ENCODE measurements around the gene REV1. TPM values are rescaled to one million over a fixed set of nuclear protein-coding genes. Genes with fewer than 3 reads are reported as not detected.
A peak's percentile ranks its signal among the peaks of the same experiment; 100 is the strongest.

Gene REV1
- total RNA-seq, 2 donors from 2014 or later = 33.1 to 40.1 TPM

DNA sequence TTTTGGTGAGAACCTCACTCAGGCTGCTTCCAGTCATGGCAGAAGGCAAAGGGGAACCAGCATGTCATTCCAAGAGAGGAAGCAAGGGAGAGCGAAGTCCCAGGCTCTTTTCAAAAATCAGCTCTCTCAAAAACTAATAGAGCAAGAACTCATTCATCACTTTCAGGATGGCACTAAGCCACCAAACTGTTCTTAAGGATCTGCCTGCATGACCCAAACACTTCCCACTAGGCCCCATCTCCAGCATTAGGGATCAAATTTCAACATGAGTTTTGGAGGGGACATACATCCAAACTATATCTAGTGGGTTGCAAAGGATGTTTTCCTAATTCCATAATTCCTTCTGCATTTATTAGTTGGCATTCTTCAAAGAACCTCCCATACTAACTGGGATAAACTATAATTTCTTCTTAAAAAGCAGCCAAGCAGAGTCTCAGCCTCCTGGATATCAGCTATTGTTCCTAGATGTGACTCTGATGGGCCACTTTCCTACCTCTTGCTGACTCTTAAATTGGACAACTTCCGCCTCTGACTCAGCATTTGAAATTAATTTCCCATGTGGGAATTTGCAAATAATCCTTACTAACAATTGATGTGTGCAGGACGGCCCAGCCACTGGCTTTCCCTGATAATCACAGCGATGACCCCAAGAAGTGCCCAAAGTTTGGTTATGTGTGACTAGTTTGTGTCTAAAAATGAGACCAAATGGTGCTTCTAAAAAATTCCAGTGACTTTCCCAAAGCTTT is 5.5 kb upstream of the REV1 start:
- Mint-ChIP-seq H3K4me1 (peaks cover 7% of the 10 kb centered on the region), H3K27ac (no peak overlapping the region), H3K9me3 (no peaks in the 10 kb centered on the region), H3K4me3 (no peak overlapping the region), H3K27me3 (peaks cover 26% of the 10 kb centered on the region), H3K36me3 (ENCODE audit: low read depth) (peaks cover 3% of the 10 kb centered on the region)
- ATAC-seq (replicated peaks) = no peak

DNA sequence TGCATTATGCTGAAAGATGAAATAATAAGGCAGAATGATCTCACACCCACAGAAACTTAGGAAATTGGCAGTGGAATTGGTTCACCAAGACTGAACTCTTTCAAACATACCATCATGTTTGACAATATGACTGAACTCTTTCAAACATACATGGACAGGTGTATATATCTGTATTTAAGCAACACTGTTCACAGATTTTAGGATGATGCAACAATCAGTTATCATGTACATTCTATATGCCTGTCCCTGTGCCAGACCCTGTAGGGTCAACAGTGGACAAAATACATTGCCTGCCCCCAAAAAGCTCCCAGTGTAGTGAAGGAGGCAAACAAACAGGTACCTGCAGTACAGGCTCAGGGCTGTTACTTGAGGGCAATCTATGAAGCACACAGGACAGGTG is 2.9 kb upstream of the REV1 start:
- no peak for ATAC-seq (replicated peaks)
- H3K27ac Mint-ChIP-seq = no peak overlapping the region
- peaks cover 15% of the 10 kb centered on the region for H3K36me3 Mint-ChIP-seq (ENCODE audit: low read depth)

DNA sequence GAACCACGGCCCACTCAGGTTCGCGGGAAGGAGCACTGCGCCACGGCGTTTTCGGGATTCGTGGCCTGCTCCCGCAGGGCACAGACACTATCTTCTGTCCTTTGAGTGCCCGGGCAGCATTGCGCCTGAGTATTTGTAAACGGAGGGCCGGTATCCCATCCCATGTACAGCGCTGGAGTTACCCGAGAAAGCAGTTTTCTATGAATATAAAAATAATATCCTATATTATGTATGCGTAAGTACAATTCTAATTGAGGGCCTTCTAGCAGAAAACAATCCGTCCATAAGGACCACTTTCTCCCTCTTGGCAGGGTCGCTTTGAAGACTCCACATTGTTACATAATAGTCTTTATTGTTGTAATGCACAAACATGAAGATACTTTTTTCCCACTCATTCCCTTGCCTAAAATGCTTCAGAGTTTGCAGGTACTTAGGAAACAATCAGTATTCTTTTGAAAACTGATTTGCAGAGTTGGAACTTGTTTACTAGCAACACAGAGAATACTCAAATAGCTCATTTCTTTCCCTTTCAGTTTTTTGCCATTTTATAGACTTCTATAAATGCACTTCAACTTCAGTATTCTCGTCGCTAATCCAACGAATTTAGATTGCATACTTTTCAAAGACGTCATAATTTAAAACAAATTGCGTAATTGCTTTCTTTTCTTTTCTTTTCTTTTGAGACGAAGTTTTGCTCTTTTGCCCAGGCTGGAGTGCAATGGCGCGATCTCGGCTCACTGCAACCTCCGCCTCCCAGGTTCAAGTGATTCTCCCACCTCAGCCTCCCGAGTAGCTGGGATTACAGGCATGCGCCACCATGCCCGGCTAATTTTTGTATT is 1.0 kb upstream of the REV1 start:
- peak overlapping the region; percentile 91 for H3K4me3 Mint-ChIP-seq
- H3K9me3 Mint-ChIP-seq = no peaks in the 10 kb centered on the region
- H3K27me3 Mint-ChIP-seq = no peaks in the 10 kb centered on the region
- ATAC-seq (replicated peaks) = no peak
- H3K36me3 Mint-ChIP-seq (ENCODE audit: low read depth) = peaks cover 21% of the 10 kb centered on the region
- H3K4me1 Mint-ChIP-seq = peaks cover 26% of the 10 kb centered on the region
- peak overlapping the region; percentile 95 for H3K27ac Mint-ChIP-seq

More for the DNA sequence above, 2.9 kb upstream of the REV1 start:
- Mint-ChIP-seq H3K27me3 (peaks cover 4% of the 10 kb centered on the region), H3K9me3 (no peaks in the 10 kb centered on the region), H3K4me3 (no peak overlapping the region), H3K4me1 (peaks cover 18% of the 10 kb centered on the region)

DNA sequence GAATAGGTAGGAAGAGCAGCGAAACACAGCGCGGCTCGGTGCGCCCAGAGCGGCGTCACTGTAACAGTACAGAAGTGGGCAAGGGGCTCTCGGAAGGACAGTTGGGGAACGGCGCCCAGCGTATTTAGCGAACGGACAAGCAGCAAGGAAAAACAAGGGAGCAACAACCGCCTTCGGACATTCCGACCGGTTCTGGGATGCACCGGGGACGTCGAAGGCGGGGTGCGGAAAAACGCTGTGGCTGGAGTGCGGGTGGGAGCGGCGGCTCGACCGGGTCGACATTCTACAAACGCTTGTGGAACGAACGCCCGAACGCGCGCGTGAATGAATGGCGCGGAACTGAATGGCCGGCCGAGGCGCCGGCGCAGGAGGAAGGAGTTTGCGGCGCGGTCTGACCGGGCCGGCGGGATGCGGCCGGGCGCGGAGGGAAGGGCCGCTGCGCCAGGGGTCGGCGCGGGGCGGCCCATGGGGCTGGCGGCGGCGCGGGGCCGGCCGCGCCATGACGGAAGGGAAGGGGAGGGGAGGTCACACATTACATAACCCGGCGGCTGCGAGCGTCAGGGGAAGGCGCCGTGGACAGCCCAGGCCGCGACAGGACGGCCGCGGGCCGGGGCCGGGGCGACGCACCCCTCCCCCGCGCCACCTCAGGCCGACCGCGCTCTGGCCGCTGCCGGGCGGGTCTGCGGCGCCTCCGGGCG is 605 bp downstream of the REV1 start:
- peaks cover 26% of the 10 kb centered on the region for H3K4me1 Mint-ChIP-seq
- H3K4me3 Mint-ChIP-seq = peak overlapping the region; percentile 98
- no peaks in the 10 kb centered on the region for H3K9me3 Mint-ChIP-seq
- peak overlapping the region; percentile 93 for H3K27ac Mint-ChIP-seq
- H3K27me3 Mint-ChIP-seq = no peaks in the 10 kb centered on the region
- peak; percentile 42 for ATAC-seq (replicated peaks)
- peaks cover 21% of the 10 kb centered on the region for H3K36me3 Mint-ChIP-seq (ENCODE audit: low read depth)

DNA sequence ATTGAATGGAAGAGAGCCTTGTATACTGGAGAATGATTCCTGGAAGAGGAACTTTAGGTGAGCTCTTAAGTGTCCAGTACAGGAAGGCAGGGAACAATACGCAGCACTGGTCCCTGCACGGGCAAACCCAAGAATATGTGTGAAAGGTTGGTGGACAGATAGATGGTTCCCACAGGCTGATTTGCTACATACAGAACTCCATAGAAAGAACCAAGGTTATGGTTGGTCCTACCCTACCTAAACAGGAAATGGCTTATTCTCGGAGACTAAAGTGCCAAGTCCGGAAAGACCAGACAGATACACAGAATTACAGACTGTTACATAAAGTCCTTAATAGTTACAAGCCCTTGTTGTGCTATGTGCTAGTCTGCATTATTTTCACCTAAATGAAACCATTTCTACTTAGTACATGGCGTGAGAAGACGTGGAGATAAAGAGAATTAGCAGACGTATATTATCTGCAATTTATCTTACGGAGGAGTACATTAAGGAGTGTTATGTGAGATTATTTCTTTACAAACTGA is 1.2 kb downstream of the REV1 start:
- H3K9me3 Mint-ChIP-seq = no peaks in the 10 kb centered on the region
- no peak for ATAC-seq (replicated peaks)
- peak overlapping the region; percentile 93 for H3K27ac Mint-ChIP-seq
- no peaks in the 10 kb centered on the region for H3K27me3 Mint-ChIP-seq
- H3K4me1 Mint-ChIP-seq = peaks cover 31% of the 10 kb centered on the region
- peak overlapping the region; percentile 98 for H3K4me3 Mint-ChIP-seq
- peaks cover 21% of the 10 kb centered on the region for H3K36me3 Mint-ChIP-seq (ENCODE audit: low read depth)

DNA sequence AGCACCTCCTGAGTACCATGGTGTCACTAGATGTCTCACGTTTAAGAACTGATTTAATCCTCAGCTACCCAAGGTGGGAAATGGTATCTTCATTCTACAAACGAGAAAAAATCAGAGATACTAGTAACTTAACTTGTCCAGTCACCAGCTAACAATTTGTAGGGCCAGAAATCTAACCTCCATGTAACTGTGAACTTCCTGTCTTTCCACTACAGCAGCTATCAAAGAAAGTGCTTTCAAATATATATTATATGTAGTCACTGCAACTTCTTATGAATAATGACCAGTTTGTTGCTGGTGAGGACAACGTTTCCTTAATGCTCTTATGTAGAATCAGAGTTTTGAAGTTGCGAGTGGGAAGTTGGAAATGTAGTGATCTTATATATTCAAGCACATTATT is 1.9 kb downstream of the REV1 start:
- H3K36me3 Mint-ChIP-seq (ENCODE audit: low read depth) = peaks cover 21% of the 10 kb centered on the region
- peak overlapping the region; percentile 93 for H3K27ac Mint-ChIP-seq
- H3K27me3 Mint-ChIP-seq = no peaks in the 10 kb centered on the region
- no peak for ATAC-seq (replicated peaks)
- H3K9me3 Mint-ChIP-seq = no peaks in the 10 kb centered on the region
- H3K4me3 Mint-ChIP-seq = peak overlapping the region; percentile 98
- H3K4me1 Mint-ChIP-seq = peaks cover 31% of the 10 kb centered on the region

DNA sequence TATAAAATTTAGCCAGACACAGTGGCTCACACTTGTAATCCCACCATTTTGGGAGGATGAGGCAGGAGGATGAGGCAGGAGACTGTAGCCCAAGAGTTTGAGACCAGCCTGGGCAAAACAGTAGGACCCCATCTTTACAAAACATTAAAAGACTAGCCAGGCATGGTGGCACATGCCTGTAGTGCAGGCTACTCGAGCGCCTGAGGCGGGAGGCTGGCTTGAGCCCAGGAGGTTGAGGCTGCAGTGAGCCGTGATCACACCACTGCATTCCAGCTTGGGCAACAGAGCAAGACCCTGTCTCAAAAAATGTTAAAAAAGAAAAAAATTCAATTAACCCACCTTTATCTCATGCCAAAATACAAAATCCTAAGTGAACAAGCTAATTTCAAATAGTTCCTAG is 4.0 kb downstream of the REV1 start:
- no peaks in the 10 kb centered on the region for H3K27me3 Mint-ChIP-seq
- peaks cover 44% of the 10 kb centered on the region for H3K4me1 Mint-ChIP-seq
- H3K27ac Mint-ChIP-seq = no peak overlapping the region
- no peak overlapping the region for H3K4me3 Mint-ChIP-seq
- H3K9me3 Mint-ChIP-seq = no peaks in the 10 kb centered on the region
- peaks cover 35% of the 10 kb centered on the region for H3K36me3 Mint-ChIP-seq (ENCODE audit: low read depth)
- ATAC-seq (replicated peaks) = no peak

DNA sequence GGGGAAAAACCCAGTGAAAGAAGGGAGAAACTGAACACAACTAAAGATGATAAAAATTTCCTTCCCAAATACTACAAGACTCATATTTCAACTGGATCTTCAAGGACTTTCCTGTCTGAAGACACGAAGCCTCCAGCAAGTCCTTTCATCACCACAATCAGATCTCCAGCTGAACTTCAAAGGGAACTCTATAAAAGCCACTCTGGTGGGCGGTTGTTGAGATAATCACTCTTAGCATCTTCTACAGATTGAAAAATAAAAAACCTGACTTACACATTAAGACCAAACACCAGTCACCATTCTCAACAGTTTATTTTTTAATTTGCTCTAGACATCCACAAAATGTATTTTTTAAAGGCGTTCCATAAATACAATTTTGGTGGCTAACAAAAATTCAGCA is 4.4 kb downstream of the REV1 start:
- no peaks in the 10 kb centered on the region for H3K9me3 Mint-ChIP-seq
- H3K27ac Mint-ChIP-seq = no peak overlapping the region
- ATAC-seq (replicated peaks) = no peak
- H3K27me3 Mint-ChIP-seq = no peaks in the 10 kb centered on the region
- H3K4me3 Mint-ChIP-seq = no peak overlapping the region
- H3K4me1 Mint-ChIP-seq = peaks cover 43% of the 10 kb centered on the region
- peaks cover 34% of the 10 kb centered on the region for H3K36me3 Mint-ChIP-seq (ENCODE audit: low read depth)

DNA sequence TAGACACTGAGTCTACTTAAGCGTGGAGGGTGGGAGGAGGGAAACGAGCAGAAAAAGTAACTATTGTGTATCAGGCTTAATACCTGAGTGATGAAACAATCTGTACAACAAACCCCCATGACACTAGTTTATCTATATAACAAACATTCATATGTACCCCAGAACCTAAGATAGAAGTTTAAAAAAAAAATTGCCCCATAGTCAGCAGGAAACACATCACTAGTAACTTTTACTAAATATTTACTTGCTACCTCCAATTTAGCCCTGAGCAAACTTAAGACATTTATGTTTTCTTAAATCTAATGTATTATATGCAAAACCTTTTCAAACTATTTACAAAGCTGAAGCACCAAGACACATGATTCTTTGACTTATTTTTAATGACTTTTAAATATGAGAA is 5.6 kb downstream of the REV1 start:
- Mint-ChIP-seq H3K4me3 (no peak overlapping the region), H3K27ac (no peak overlapping the region), H3K4me1 (peaks cover 45% of the 10 kb centered on the region), H3K27me3 (no peaks in the 10 kb centered on the region), H3K9me3 (no peaks in the 10 kb centered on the region), H3K36me3 (ENCODE audit: low read depth) (peaks cover 29% of the 10 kb centered on the region)
- ATAC-seq (replicated peaks) = no peak

DNA sequence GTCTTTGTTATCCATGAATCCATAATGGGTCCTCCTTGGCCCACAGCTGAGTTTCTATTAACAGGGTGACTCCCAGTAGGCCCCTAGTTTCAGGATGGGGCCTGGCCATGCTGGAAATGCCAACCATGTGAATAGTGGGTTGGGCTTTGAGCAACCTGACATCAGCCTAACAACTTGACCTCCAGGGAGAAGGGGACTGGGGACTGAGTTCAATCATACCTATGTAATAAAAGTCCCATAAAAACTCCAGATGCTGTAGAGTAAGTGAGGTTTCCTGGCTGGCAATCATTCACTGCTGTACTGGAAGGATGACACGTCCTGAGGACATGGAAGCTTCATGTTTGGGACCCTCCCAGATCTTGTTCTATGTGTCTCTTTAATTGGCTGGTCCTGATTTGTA is 7.9 kb downstream of the REV1 start:
- H3K36me3 Mint-ChIP-seq (ENCODE audit: low read depth) = peaks cover 25% of the 10 kb centered on the region
- H3K4me3 Mint-ChIP-seq = no peak overlapping the region
- ATAC-seq (replicated peaks) = peak; percentile 26
- H3K27me3 Mint-ChIP-seq = no peaks in the 10 kb centered on the region
- H3K27ac Mint-ChIP-seq = no peak overlapping the region
- no peaks in the 10 kb centered on the region for H3K9me3 Mint-ChIP-seq
- peaks cover 39% of the 10 kb centered on the region for H3K4me1 Mint-ChIP-seq

DNA sequence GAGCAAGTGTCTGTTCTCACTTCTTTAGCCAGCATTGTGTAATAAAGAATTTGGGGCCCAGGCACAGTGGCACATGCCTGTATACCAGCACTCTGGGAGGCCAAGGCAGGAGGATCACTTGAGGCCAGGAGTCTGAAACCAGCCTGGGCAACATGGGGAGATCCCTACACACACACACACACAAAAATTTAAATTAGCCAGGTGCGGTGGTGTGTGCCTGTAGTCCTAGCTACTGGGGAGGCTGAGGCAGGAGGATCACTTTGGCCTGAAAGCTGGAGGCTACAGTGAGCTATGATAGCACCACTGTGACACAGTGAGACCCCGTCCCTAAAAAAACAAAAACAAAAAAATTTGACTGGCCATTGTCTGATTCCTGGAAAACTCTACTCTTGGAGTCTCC is 8.3 kb downstream of the REV1 start:
- H3K4me1 Mint-ChIP-seq = peaks cover 36% of the 10 kb centered on the region
- no peak overlapping the region for H3K4me3 Mint-ChIP-seq
- peak overlapping the region; percentile 67 for H3K27ac Mint-ChIP-seq
- peaks cover 21% of the 10 kb centered on the region for H3K36me3 Mint-ChIP-seq (ENCODE audit: low read depth)
- no peak for ATAC-seq (replicated peaks)
- H3K9me3 Mint-ChIP-seq = no peaks in the 10 kb centered on the region
- H3K27me3 Mint-ChIP-seq = no peaks in the 10 kb centered on the region

DNA sequence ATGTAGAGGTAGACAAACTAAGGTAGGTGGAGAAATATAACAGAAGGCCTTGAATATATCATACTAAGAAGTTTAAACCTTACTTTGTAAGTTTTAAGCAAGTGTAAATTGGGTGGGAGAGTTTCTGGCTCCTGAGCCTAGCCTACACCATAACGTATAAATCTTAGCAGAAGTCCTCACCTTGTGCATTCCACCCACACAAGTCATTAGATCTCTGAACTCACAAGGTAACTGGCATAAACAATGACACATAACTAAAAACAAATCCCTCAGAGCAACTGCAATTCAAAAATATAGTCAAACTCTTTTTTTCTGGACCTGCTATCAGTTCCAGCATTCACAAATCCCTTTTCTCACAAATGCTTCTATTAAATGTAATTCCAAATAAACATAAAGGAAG is 9.4 kb downstream of the REV1 start:
- H3K27me3 Mint-ChIP-seq = no peaks in the 10 kb centered on the region
- H3K36me3 Mint-ChIP-seq (ENCODE audit: low read depth) = peaks cover 20% of the 10 kb centered on the region
- H3K27ac Mint-ChIP-seq = no peak overlapping the region
- H3K4me3 Mint-ChIP-seq = no peak overlapping the region
- ATAC-seq (replicated peaks) = peak; percentile 47
- H3K9me3 Mint-ChIP-seq = no peaks in the 10 kb centered on the region
- H3K4me1 Mint-ChIP-seq = peaks cover 36% of the 10 kb centered on the region

DNA sequence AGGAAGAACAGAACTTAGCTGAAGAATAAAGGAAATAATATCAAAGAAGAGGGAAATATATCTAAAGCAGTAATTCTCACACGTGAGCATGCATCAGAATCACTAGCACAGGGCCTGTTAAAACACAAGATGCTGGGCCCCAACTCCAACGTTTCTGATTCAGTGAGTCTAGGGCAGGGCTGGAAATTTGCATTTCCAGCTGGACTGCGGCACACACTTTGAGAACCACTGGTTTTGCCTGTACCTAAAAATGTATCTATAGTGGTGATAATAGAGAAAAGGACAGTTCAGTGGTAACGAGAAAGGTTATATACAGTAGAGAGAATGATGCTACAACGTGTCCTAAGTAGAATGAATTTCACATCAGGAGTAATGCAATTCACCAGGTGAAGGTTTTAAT is 11.2 kb downstream of the REV1 start:
- Mint-ChIP-seq H3K36me3 (ENCODE audit: low read depth) (peaks cover 20% of the 10 kb centered on the region), H3K27me3 (no peaks in the 10 kb centered on the region), H3K9me3 (no peaks in the 10 kb centered on the region), H3K4me3 (no peak overlapping the region), H3K27ac (peak overlapping the region; percentile 45), H3K4me1 (peaks cover 42% of the 10 kb centered on the region)
- no peak for ATAC-seq (replicated peaks)

DNA sequence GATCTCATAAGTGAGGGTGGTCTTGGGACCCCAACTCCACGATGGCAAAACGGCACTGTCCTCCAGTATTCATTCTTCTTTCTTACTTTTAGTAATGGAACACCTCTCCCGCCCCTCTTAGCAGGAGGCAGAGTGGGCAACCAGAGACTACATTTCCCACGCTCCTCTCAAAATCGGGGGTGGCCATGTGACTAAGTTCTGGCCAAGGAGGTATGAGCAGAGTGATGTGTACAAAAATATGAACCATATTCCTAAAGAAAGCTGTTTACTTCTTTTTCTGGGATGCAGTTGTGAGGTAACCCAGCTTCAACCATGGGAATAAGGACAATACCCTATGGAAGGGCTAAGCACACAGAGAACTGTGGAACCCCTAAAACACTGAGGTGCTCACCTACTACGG is 12.8 kb downstream of the REV1 start:
- peaks cover 37% of the 10 kb centered on the region for H3K4me1 Mint-ChIP-seq
- no peak overlapping the region for H3K27ac Mint-ChIP-seq
- ATAC-seq (replicated peaks) = no peak

More for the DNA sequence above, 12.8 kb downstream of the REV1 start:
- H3K4me3 Mint-ChIP-seq = no peak overlapping the region
- no peaks in the 10 kb centered on the region for H3K9me3 Mint-ChIP-seq
- peaks cover 14% of the 10 kb centered on the region for H3K36me3 Mint-ChIP-seq (ENCODE audit: low read depth)
- H3K27me3 Mint-ChIP-seq = no peaks in the 10 kb centered on the region

All from activated T-helper 17 cell treated with anti-CD3 and anti-CD28 coated beads, Interleukin-2, amount 50 U/mL, for 72 hours (primary cell).